Activated CD8-positive, alpha-beta memory T cell treated with anti-CD3 and anti-CD28 coated beads for 36 hours (primary cell): ENCODE data around the gene FAM156B. TPM values are rescaled to one million over a fixed set of nuclear protein-coding genes. Genes with fewer than 3 reads are reported as not detected.
"Not testable (repeated sequence)": the region's sequence is repeated elsewhere in the genome, so short reads cannot be mapped to it uniquely, and the experiment has no call there.

Experiments
- CTCF ChIA-PET: fragments of 350-600 bp; sonication (Branson Sonifier 250); formaldehyde crosslinking; loops from one replicate; lab custom pipeline; 2021; ENCODE audit warnings: antibody characterized with exemption; lab: Charles Lee
- POLR2A ChIA-PET: fragments of 350-600 bp; sonication (Branson Sonifier 250); formaldehyde crosslinking; loops from one replicate; lab custom pipeline; 2021; ENCODE audit warnings: antibody characterized with exemption; lab: Charles Lee
- total RNA-seq, 2 experiments: library from RNA; stranded (reverse); gene quantifications; one replicate each; pipeline ENCODE4 v1.2.3, GENCODE V29; 2021

The FAM156B gene
- total RNA-seq, 2 experiments from 2014 or later, result 12.6 to 14.1 TPM

GRCh38 chrX:52914704-52915103, 17.6 kb downstream of the FAM156B start:
- CTCF ChIA-PET, POLR2A ChIA-PET: not testable (repeated sequence)

GRCh38 chrX:52923781-52924241, 26.7 kb downstream of the FAM156B start:
- CTCF ChIA-PET, result no interaction called here
- POLR2A ChIA-PET, result no interaction called here

- POLR2A ChIA-PET, CTCF ChIA-PET: not testable (repeated sequence)
Measured at GRCh38 chrX:52930214-52930613, 33.1 kb downstream of the FAM156B start.

- POLR2A ChIA-PET, result no interaction called here
- CTCF ChIA-PET, result no interaction called here
Measured at GRCh38 chrX:52933213-52933612, 36.1 kb downstream of the FAM156B start.

GRCh38 chrX:52933976-52934703, 37.0 kb downstream of the FAM156B start:
- POLR2A ChIA-PET, result interaction anchor here (0.7 kb wide), 1 partner anchor 14 kb away, joined by 3 read pairs; no protein-coding TSS in a partner anchor
- CTCF ChIA-PET, result no interaction called here

- CTCF ChIA-PET, result no interaction called here
- POLR2A ChIA-PET, result interaction anchor here (0.6 kb wide), 1 partner anchor 673 kb away, joined by 3 read pairs; no protein-coding TSS in a partner anchor
Measured at GRCh38 chrX:52934704-52935469, 37.8 kb downstream of the FAM156B start.

- CTCF ChIA-PET, result not testable (repeated sequence)
- POLR2A ChIA-PET, result interaction anchor here (0.6 kb wide), 1 partner anchor 674 kb away, joined by 3 read pairs; no protein-coding TSS in a partner anchor
Measured at GRCh38 chrX:52935470-52935784, 38.3 kb downstream of the FAM156B start.

GRCh38 chrX:52940704-52941103, 43.6 kb downstream of the FAM156B start:
- POLR2A ChIA-PET, CTCF ChIA-PET: not testable (repeated sequence)

GRCh38 chrX:52941728-52942127, 44.6 kb downstream of the FAM156B start:
- POLR2A ChIA-PET, CTCF ChIA-PET: not testable (repeated sequence)

GRCh38 chrX:52945838-52946494, 48.8 kb downstream of the FAM156B start:
- CTCF ChIA-PET, POLR2A ChIA-PET: not testable (repeated sequence)

GRCh38 chrX:52947501-52947900, 50.4 kb downstream of the FAM156B start:
- CTCF ChIA-PET, POLR2A ChIA-PET: not testable (repeated sequence)

GRCh38 chrX:52948265-52948664, 51.1 kb downstream of the FAM156B start:
- CTCF ChIA-PET, POLR2A ChIA-PET: not testable (repeated sequence)

- CTCF ChIA-PET, POLR2A ChIA-PET: not testable (repeated sequence)
Measured at GRCh38 chrX:52949325-52949724, 52.2 kb downstream of the FAM156B start.

- POLR2A ChIA-PET, CTCF ChIA-PET: not testable (repeated sequence)
Measured at GRCh38 chrX:52949884-52950283, 52.8 kb downstream of the FAM156B start.

Other genes starting within 250 kb of the FAM156B start
- not detected for gene SSX7, start 242.4 kb upstream of the FAM156B start, total RNA-seq
- gene SSX2, start 190.2 kb upstream of the FAM156B start, total RNA-seq, result not detected
- not detected for gene SSX2B, start 146.1 kb upstream of the FAM156B start, total RNA-seq
- not detected for gene SPANXN5, start 99.9 kb upstream of the FAM156B start, total RNA-seq
- gene XAGE5, start 86.0 kb upstream of the FAM156B start, total RNA-seq, result not detected
- not detected for gene XAGE3, start 29.2 kb upstream of the FAM156B start, total RNA-seq
- 10 to 100 TPM; 24.0 to 25.7 TPM for gene FAM156A, start 61.2 kb downstream of the FAM156B start, total RNA-seq
- under 1 TPM; 0.06 to 0.17 TPM for gene GPR173, start 151.5 kb downstream of the FAM156B start, total RNA-seq
- 10 to 100 TPM; 37.6 to 42.2 TPM for gene TSPYL2, start 185.0 kb downstream of the FAM156B start, total RNA-seq
- 1 to 10 TPM; 5.2 to 5.4 TPM for gene KANTR, start 196.8 kb downstream of the FAM156B start, total RNA-seq